CMK (cell line): ENCODE results near the gene NOS1AP.

Experiments
- DNase-seq: peaks from one replicate; pipeline ENCODE4 v3.0.0-alpha.2; 2010; ENCODE audit warnings: low read depth

Gene NOS1AP

DNA sequence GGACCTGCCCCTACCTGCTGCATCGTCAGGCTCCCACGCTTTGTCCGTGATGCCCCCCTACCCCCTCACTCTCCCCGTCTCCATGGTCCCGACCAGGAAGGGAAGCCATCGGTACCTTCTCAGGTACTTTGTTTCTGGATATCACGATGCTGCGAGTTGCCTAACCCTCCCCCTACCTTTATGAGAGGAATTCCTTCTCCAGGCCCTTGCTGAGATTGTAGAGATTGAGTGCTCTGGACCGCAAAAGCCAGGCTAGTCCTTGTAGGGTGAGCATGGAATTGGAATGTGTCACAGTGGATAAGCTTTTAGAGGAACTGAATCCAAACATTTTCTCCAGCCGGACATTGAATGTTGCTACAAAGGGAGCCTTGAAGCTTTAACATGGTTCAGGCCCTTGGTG is 298.3 kb downstream of the NOS1AP start:
- DNase-seq: no peak

GRCh38 chr1:162368451-162368850 is 299.0 kb downstream of the NOS1AP start:
- DNase-seq: no peak

DNA sequence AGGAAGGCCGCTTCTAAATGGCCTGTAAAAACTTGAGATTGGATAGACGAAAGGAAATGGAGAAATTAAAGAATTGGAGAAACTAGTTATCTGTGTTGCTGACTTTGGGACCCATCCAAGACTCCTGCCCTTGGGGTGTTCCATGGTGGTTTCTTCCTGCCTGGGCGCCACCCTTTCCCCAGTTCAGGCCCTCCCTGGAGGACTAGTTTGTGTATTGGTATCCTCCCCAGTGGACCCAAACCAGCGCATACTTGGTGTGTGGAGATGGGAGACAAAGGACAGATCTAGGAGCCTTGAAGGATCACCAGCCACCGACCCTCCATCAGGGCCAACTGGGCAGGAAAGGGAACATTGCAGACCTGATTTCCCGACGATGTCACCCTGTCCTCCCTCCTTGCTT is 300.1 kb downstream of the NOS1AP start:
- no peak for DNase-seq

- no peak for DNase-seq
Measured at GRCh38 chr1:162370161-162370560, 300.7 kb downstream of the NOS1AP start.

- DNase-seq: no peak
Measured at GRCh38 chr1:162370721-162371120, 301.2 kb downstream of the NOS1AP start.

- no peak for DNase-seq
Measured at GRCh38 chr1:162371611-162372010, 302.1 kb downstream of the NOS1AP start.

DNA sequence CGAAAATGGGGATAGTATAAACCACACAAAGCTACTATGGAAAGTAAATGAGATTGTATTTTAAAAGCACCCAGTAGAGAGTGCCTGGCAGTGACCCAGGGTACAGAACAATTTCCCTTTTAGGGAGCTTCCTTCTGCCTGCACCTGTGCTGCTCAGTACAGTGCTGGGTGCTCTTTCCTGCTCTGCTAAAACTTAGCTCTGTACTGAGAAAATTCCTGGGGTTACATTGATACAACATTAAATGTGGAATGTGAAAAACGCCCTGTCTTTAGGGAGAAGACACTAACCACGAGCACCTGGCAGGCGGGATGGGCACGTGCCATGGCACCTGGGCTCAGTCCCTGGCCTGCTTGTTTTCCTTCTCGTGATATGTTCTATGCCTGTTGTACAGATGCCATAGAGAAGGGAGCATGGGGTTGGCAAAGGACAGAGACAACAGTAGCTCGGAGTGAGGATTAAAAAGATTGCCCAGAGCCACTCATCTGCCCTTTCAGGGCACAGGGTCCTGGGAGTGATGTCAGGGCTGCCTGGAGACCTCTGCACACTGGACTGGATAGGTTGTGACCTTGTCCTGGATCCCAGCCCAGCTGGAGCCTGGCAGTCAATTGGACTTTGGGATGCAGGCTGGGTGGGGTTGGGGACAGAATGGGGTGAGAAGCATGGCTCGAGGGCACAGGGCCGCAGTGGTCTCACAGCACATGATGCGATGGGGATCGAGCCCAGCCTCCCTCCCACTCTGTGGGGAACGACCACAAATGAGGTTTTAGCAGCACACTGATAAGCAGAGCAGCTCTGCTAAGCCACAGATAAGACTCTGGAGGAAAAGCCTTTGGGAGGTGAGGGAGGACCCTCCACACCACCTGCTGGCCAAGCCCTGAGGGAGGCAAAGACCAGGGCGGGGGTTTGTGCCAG is 302.9 kb downstream of the NOS1AP start:
- DNase-seq: peak; percentile 96

DNA sequence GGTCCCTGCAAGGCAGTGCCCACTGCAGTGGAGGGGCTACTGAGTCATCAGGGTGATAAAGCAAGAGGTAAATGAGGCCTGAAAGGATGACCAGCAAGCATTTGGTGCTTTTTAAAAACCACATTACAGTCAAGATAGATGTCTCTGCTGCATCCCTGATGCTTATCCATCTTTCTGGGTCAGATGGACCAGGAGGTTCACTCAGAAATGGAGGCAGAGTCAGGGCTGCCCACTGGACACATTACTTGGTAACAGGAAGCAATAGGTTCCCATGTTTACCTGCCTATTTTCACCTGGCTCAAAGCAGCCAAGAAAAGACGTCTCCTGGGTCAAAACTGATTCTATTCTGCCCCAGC is 303.6 kb downstream of the NOS1AP start:
- no peak for DNase-seq

- DNase-seq: no peak
Measured at GRCh38 chr1:162373541-162374260, 304.2 kb downstream of the NOS1AP start.

DNA sequence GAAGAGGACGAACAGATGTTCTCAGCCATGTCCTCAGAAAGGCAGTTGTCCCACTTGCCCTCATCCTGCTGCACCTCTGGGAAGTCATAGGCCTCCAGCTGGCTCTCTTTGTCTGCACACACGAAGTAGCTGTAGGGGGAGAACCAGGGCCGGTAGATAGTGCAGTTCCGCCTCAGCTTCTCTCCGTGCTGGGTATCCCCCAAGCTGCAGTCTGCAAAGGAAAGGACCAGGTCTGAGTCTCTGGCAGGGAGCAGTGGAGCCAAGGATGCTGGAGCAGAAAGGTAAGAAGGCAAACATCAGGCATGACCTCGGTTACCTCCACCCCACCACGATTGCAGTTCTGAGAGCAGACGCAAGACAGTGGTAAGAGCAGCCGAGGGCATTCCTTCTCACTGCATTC is 304.9 kb downstream of the NOS1AP start:
- DNase-seq: no peak

DNA sequence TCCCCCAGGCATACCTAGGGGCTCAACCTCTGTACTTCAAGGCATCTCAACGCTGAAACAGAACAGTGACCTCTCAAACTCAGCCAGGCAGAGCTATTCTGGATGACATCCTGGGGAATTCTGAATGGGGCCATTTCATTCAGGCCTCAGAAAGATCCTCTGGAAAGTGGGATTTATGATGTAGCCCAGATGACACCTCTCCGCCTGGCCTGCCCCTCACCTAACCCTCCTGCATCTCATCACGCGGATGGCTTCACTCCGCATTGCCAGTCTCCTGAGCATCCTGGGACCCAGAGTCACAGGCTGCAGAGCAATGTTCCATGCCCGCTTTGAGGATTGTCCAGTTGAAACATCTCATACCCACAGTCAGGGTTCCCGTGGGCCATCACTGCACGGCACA is 306.0 kb downstream of the NOS1AP start:
- DNase-seq: no peak

DNA sequence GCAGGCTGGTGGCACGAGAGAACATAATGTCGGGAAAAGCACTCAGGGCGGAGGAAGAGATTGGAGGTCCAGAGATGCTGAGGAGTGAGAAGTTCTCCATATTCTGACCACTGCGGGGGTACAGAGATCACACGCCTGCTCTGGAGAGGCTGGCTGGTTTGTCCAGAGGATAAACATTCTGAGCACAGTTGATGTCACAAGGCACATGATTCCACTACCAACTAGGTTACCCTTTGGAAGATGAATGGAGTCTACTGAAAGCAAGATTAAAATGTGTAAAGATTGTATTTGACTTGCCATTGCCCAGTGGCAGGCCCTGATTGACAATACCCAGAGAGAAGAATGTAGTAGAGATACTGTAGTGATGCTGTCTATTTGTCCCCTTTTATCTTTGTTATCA is 307.2 kb downstream of the NOS1AP start, which contains the start of gene SPATA46:
SPATA46 (minus strand) TSS at position 164 of the 400 bp plus-strand sequence; CDS start at position 100, 64 bp downstream.
- no peak for DNase-seq

GRCh38 chr1:162380061-162380846 is 310.8 kb downstream of the NOS1AP start:
- DNase-seq: no peak

DNA sequence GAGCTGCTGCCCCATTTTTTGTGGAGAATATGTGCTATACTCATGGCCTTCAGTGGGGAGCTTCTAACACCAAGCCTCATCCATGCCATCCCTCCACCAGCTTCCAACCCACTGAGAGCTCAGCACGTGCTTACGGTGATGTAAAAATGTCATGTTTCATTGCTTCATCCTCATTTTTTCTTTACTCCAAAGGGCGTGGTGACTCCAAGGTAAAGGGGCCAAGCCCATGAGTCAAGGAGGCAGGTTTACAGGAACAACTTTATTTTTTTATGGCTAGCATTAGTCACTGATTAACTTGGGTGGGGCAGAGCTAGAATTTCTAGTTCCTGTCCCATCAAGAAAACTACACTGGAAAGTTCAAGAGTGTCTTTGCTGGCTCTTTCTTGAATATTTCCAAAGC is 311.9 kb downstream of the NOS1AP start, which contains the start of gene C1orf226:
C1orf226 (plus strand) TSS at position 346 of the 400 bp plus-strand sequence. CDS start 174 bp downstream, outside the sequence.
- DNase-seq: no peak

GRCh38 chr1:162381941-162382750 is 312.7 kb downstream of the NOS1AP start:
- DNase-seq: no peak

DNA sequence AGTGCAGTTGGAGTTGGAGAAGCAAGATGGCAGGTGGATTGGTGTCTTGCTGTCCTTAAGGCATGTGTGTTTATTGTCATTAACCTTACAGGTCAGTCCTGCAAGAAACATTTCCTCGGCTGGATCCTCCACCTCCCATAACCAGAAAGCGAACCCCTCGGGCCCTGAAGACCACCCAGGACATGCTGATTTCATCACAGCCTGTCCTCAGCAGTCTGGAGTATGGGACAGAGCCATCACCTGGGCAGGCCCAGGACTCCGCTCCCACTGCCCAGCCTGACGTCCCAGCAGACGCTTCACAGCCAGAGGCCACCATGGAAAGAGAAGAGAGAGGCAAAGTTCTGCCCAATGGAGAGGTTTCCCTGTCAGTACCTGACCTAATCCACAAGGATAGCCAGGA is 313.6 kb downstream of the NOS1AP start:
- no peak for DNase-seq

DNA sequence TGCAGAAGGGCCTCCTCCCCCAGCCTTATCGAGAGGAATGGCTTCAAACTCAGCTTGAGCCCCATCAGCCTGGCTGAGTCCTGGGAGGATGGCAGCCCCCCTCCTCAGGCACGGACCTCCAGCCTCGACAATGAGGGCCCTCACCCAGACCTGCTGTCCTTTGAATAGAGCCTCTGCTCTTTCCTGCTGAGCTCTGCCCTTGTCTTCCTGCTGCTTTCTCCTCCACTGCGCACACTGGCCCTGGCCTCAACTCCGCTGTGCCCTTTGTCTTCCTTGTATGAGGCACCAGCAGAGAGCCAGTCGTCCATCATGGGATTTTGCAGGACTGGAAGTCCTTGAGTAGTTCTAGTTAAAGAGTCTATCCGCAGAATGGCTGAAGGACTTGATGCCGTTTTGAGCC is 314.0 kb downstream of the NOS1AP start:
- no peak for DNase-seq

DNA sequence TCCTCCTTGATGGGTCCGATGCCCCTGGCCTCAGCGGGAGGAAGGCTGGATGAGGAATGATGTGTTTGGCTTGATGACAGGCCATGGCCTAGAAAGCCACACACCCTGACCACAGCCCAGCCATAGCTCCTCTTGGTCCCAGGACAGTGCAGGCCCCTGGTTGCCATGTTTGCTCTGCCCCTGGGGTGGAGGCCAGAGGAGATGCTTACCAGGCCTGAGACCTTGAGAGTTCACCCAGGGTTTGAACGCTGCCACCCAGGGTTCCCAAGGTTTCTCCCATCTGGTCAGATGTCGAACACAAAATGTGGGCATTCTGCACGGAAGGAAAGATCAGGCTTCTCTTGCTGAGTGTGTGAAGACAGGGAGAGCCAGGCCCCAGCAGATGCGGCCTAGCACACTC is 314.6 kb downstream of the NOS1AP start:
- DNase-seq: no peak

DNA sequence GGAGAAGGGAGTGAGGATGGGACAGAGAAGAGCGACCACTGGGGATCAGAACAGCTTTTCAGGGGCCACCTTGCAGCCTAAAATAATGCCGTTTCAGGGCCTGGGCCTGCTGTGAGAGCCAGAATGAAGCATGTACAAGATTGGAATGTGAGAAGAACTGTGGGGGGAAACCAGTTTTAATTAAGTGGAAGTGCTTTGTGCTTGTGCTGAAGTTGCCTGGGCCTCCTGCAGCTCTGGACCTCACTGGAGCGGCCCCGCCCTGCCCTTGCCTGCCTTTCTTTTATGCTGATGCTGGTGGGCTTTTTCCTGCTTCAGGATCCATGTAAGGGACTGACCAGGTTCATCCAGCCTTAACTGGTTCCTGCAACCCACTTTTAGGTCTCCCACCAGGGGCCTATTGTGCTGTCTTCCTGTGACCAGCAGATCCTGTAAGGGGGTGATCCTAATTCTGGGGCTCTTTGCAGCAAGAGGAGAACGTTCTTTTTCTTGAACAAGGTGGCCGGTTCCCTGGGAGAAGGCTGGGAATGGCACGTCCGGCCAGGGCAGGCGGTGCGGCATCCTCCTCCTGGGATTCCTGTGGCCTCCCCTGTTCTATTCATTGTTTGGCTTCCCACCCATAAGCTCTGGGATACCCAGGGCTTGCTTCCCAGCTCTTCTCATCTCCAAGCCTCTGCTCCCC is 315.2 kb downstream of the NOS1AP start:
- DNase-seq: no peak

DNA sequence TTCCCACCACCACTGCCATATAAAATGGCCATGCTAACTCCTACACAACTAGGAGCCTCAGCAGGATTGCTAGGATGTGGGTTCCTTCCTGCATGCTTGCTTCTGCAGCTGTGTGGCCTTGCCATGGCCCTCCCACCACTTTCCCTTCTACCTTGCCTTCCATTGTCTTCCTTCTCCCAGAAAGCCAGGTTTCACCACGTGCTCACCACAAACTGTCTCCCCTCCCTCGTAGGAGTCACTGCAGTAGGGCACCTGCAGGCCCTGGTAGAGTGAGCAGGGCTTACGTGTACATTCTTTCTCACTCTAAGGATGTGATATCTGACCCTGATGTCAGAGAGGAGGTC is 315.8 kb downstream of the NOS1AP start:
- no peak for DNase-seq

DNA sequence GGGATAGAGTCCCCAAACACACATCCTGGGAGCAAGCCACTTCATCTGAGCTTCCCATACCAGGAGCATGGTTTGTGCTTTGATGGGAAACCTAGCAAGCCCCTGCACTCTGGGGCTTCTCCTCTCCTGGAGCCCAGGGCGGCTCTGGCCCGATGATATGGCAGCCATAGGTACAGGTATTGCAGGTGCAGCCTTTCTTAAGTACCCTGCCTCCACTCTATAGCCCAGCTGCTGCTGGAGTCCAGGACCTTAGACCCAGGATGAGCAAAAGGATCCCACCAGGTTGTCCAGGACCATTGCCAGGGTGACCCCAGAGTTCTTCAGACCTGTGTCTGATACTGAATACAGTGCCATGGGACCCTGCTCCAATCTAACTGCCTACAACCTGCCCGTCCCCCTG is 316.2 kb downstream of the NOS1AP start:
- DNase-seq: no peak
